SKM-1 treated with dmso at 0.1 percent for 144 hours (cell line): ENCODE data around the gene KLHL29.

Experiments used
- DNase-seq: peaks from one replicate; lab custom pipeline; 2025; ENCODE audit not compliant: unreplicated experiment; lab: John Stamatoyannopoulos, UW

The KLHL29 gene

GRCh38 chr2:23664066-23664788 is 279.2 kb downstream of the KLHL29 start:
- DNase-seq, result no peak

DNA sequence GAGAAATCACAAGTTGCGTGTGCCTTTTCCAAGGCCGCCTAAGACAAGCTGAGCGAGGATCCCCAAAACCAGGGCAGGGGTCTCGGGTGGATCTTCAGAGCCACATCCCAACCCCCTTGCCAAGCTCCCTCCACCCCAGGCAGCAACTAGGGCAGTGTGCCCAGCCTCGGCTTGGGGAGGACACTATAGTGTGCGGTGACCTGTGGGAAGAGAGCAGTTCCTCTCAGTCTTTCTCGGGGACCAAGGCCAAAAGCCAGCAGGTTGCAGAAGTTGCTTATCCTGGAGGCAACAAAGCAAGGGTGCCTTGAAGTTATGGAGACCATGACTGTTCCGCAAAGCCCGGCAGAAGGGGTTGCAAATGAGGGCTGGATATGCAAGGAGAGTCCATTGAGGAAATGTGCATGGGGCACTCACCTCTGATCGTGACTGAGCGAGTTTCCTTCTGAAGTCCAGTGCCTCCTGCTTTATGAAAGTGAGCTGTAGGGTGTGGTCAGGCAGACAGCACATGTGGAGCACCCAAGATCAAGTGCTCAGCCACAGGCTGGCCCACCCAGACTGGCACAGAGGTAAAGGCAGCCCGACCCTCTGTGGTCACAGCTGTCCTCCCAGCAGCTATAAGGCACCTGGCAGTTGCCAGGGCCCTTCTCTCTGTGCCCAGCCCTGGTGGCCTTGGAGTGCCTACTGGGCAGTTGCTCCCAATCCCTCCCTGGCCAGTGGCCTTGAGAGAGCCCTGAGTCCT is 281.4 kb downstream of the KLHL29 start:
- DNase-seq, result no peak

- no peak for DNase-seq
Observed at GRCh38 chr2:23666980-23667357, 282.0 kb downstream of the KLHL29 start.

- DNase-seq, result no peak
Observed at GRCh38 chr2:23668756-23669304, 283.9 kb downstream of the KLHL29 start.

- DNase-seq, result no peak
Observed at GRCh38 chr2:23669413-23670244, 284.6 kb downstream of the KLHL29 start.

DNA sequence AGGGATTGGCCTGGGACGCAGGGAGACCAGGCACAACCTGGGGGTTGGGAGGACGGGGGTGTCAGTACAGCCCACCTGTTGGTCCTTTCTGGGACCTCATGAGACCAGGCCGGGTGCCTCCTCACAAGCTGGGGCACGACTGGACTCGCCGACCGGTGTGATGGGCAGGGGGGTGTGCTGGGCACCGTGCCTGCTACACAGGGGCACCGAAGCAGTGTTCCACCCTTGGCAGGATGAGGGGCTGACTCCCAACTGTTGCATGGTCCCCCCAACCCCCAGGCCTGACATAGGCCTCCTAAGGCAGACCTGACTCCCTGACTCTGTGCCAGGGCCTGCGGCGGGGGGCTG is 285.2 kb downstream of the KLHL29 start:
- no peak for DNase-seq

DNA sequence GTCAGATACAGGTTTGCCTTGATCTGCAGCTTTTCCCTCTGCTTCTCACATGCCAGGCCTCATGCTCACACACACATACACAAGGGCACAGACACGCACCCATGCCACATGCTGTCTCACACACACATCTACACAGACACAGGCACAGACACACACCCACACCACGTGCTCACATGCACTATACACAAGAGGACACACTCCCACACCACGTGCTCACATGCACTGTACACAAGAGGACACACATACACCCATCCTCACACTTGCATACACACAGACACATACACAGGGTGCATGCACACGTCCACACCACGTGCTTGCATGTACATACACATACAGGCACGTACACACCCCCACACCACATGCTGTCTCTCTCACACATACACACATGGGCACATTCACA is 288.1 kb downstream of the KLHL29 start:
- no peak for DNase-seq

DNA sequence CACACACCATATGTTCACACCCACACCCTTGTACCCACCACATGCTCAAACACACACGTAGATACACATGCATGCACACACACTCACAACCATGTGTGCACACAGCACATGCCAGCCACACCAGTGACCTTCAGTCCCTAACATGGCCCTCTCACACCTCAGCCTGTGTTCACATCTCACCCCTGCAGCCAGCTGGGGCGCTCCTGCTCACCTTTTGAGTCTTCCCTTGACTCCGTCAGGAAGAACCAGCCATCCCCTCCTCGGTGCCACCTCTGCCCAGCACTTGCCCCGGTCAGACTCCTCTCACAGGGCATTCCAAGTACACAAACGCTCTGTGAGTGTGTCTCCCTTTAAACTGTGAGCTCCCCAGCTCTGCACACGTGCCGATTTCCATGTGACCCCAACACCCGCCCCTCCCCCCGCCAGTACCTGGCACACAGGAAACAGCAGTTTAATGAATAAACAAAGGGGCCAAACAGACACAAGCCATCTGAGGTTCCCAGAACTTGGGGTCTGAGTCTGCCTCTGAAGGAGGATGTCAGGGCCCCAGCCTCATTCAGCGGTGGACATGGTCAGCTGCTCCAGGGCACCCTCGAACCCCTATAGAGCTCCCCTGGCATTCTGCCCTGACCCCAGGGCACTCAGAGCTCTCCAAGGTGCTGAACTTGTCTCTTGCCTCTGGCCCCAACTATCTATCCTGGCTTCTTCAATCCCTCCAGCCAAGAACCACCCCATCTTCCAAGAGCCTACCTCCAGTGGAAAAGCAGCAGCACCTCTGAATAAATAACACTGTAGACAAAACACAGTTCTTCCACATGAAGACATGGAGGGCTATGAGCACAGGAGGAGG is 289.1 kb downstream of the KLHL29 start:
- no peak for DNase-seq

DNA sequence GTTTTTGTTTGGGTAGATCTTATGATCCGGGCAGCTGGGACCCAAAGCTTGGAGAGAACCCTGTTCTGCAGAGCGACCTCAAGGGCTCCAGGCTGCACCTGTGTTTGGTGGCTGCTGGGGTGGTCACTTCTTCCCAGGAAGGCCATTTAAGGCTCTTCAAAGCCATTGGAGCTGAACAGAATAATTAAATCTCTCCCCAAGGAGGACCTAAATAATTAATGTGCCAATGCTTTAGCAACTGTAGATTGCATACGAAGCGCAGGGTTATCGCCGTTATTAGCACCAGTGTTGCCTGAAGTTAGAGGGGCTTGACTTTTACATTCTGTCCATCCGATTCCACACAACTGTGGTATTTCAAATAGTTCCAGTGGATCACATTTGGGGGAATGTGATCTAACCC is 290.5 kb downstream of the KLHL29 start:
- no peak for DNase-seq

GRCh38 chr2:23677836-23678235 is 292.9 kb downstream of the KLHL29 start:
- DNase-seq, result no peak

- no peak for DNase-seq
Observed at GRCh38 chr2:23679044-23679443, 294.1 kb downstream of the KLHL29 start.

- no peak for DNase-seq
Observed at GRCh38 chr2:23680951-23681350, 296.0 kb downstream of the KLHL29 start.

DNA sequence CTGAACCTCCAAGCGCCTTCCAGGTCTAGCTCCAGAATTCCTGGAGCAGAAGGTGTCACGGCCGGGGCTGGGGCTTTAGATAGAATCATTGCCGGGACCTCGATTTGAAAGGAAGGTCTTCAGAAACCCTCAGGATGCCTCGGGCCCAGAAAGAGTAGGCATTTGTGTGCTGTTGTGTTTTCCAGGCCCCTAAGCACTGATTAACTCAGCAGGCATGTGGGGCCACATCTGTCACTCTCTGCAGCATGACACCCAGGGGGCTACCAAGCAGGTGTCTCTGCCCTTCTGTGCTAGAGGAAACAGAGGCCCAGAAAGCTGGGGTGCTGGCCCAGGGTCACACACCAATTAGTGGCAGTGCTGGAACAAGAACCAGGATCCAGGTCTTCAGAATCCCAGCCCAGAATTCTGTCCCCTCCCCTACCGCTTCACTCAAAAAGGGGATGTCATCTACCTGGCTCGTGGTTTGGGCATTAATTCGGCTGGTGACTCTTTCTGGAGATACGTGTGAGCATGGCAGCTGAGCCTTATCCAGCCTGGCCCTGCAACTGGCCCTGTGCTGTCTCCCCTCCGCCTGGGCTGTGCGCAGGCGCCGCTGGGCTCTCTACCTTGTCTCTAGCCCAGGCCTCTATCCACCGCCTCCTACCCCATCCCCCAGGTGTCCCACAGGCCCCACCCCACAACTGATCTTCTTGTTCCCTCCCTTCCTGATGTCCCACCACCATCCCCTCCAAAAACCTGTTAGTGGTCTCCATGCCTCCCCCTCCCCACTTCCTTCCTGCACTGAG is 296.6 kb downstream of the KLHL29 start:
- DNase-seq, result no peak

- no peak for DNase-seq
Observed at GRCh38 chr2:23682481-23682880, 297.5 kb downstream of the KLHL29 start.

- no peak for DNase-seq
Observed at GRCh38 chr2:23683001-23683400, 298.0 kb downstream of the KLHL29 start.

DNA sequence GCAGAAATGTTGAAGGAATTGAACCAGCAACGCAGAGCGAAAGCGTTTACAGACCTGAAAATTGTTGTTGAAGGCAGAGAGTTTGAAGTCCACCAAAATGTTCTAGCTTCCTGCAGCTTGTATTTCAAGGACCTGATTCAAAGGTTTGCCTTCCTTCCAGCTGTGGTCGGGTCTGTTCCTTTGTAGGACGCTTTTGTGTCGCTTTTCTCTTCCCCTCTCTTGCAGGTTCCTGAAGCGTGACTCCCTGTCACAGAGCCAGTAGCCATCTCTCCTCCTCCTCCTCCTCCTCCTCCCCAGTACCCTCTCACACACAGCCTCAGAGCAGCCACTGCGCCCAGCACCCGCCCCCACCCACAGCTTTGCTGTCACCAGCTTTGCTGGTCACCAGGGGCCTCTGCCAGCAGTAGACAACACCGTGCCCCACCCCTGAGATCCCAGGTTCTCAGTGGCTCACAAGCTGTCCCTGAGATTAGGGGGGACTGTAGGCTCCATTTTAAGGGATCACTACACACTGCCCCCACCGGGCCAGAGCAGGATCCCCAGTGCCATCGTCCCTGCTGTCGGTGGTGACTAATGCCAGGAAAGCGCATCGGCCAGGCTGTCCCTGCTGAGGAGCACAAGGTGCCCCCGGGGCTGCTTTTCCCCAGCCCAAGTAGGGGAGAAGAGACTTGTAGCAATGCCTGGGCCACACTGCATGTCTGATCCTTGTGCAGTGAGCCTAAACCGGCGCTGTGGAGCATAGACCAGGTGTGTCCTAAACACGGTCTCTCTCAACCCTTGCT is 299.6 kb downstream of the KLHL29 start:
- no peak for DNase-seq

DNA sequence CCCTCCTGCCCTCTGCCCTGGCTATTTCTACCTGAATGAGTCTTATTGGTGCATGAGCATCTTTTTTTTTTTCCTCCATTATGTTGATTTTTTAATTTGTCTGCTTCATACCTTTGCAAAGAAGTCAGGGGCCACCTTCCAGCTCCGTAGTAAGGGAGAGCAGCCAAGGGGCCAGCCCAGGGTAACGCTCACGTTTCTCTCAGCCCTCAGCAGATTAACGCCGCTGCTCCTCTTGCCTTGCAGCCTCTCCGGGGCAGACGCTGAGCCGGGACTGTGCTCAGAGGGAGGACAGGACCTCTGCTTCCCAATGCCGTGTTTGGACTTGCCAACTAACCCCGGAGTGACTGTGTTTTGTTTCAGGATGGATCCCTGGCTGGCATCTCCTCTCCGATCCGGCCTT is 300.2 kb downstream of the KLHL29 start:
- DNase-seq, result no peak

- DNase-seq, result no peak
Observed at GRCh38 chr2:23685706-23686105, 300.7 kb downstream of the KLHL29 start.

- DNase-seq, result no peak
Observed at GRCh38 chr2:23686405-23687029, 301.5 kb downstream of the KLHL29 start.
